Esophagus squamous epithelium (tissue), 4 donors: ENCODE measurements around the gene CLEC3B.

Experiments used
- CTCF ChIP-seq, 6 experiments: fragments of 450-650 bp in 4 of 6; fragments of 200-600 bp in 2 of 6; sonication (generic) in 2 of 6; IDR thresholded peaks; one replicate each; pipeline ENCODE4 v1.5.1; 2016 to 2019; ENCODE audit warnings: antibody characterized with exemption in 6 of 6, mild to moderate bottlenecking in 4 of 6, moderate library complexity in 4 of 6
- POLR2A ChIP-seq, 4 donors: fragments of 450-650 bp; IDR thresholded peaks; one replicate each; pipeline ENCODE4 v1.6.1; 2017; ENCODE audit warnings: antibody characterized with exemption in 4 of 4, mild to moderate bottlenecking in 4 of 4, moderate library complexity in 3 of 4

GRCh38 chr3:44984335-44984734 lies 41.8 kb upstream of the CLEC3B start:
- no peak for TF ChIP-seq POLR2A (IDR thresholded peaks at IDR 0.05)
- TF ChIP-seq CTCF (IDR thresholded peaks at IDR 0.05): no peak
